HepG2 (cell line): ENCODE measurements around the gene SLC4A9. TPM values are rescaled to one million over a fixed set of nuclear protein-coding genes. Genes with fewer than 3 reads are reported as not detected.

Source experiments
- DMAP1 ChIP-seq: IDR thresholded peaks from 2 replicates; pipeline ENCODE4 v1.6.1; 2016
- ELF3 ChIP-seq: IDR thresholded peaks from 2 replicates; pipeline ENCODE4 v1.6.1; 2016; ENCODE audit warnings: missing genetic modification reagents, missing compliant biosample characterization
- HNRNPUL1 ChIP-seq: fragments of 200-400 bp; formaldehyde crosslinking; IDR thresholded peaks from 2 replicates; pipeline ENCODE4 v1.6.1; 2017; ENCODE audit warnings: low read depth, mild to moderate bottlenecking, low read length, moderate library complexity
- KLF16 ChIP-seq, 2 experiments: sonication (generic) in 1 of 2; formaldehyde crosslinking in 1 of 2; IDR thresholded peaks; 2 replicates each; pipeline versions ENCODE4 v1.6.1 to v1.8.0; 2016 to 2023; ENCODE audit warnings: missing genetic modification reagents in 2 of 2, missing compliant biosample characterization in 1 of 2
- MAFF ChIP-seq: IDR thresholded peaks from 2 replicates; pipeline ENCODE4 v1.6.1; 2011; ENCODE audit warnings: low read depth, low read length, improper control_type of control experiment
- MED13 ChIP-seq: sonication (generic); formaldehyde crosslinking; IDR thresholded peaks from 2 replicates; pipeline ENCODE4 v1.5.0; 2020; ENCODE audit warnings: missing genetic modification reagents
- NKX3-1 ChIP-seq: sonication (generic); formaldehyde crosslinking; IDR thresholded peaks from 2 replicates; pipeline ENCODE4 v1.5.0; 2020; ENCODE audit warnings: missing genetic modification reagents
- RAD51 ChIP-seq: fragments of 450-650 bp; IDR thresholded peaks from 2 replicates; pipeline ENCODE4 v1.6.1; 2016; ENCODE audit warnings: borderline replicate concordance
- SMAD1 ChIP-seq: sonication (generic); formaldehyde crosslinking; IDR thresholded peaks from 2 replicates; pipeline ENCODE4 v1.4.0; 2020; ENCODE audit warnings: missing genetic modification reagents, low read depth, mild to moderate bottlenecking, borderline replicate concordance
- SRSF9 ChIP-seq: fragments of 200-400 bp; formaldehyde crosslinking; IDR thresholded peaks from 2 replicates; pipeline ENCODE4 v1.6.1; 2018; ENCODE audit warnings: borderline replicate concordance, mild to moderate bottlenecking, low read depth, low read length; ENCODE audit not compliant: insufficient read depth, poor library complexity, severe bottlenecking
- THAP11 ChIP-seq: IDR thresholded peaks from 2 replicates; pipeline ENCODE4 v1.6.1; 2016; ENCODE audit warnings: missing biosample characterization, missing genetic modification reagents
- ZBTB7A ChIP-seq: sonication (generic); formaldehyde crosslinking; IDR thresholded peaks from 2 replicates; pipeline ENCODE4 v1.8.0; 2022; ENCODE audit warnings: mild to moderate bottlenecking, missing genetic modification reagents
- ZKSCAN8 ChIP-seq: IDR thresholded peaks from 2 replicates; pipeline ENCODE4 v1.6.1; 2016; ENCODE audit warnings: borderline replicate concordance, missing genetic modification reagents, missing compliant biosample characterization
- ZNF292 ChIP-seq: sonication (generic); formaldehyde crosslinking; IDR thresholded peaks from 2 replicates; pipeline ENCODE4 v1.8.1; 2022; ENCODE audit warnings: mild to moderate bottlenecking, low read depth, missing genetic modification reagents, borderline replicate concordance
- ZNF430 ChIP-seq: sonication (generic); formaldehyde crosslinking; IDR thresholded peaks from 2 replicates; pipeline ENCODE4 v1.9.0; 2021; ENCODE audit warnings: mild to moderate bottlenecking, missing genetic modification reagents
- ZNF496 ChIP-seq: sonication (generic); formaldehyde crosslinking; IDR thresholded peaks from 2 replicates; pipeline ENCODE4 v1.8.1; 2023; ENCODE audit warnings: mild to moderate bottlenecking, moderate library complexity, missing genetic modification reagents; ENCODE audit not compliant: insufficient replicate concordance
- ZNF558 ChIP-seq: sonication (generic); formaldehyde crosslinking; IDR thresholded peaks from 2 replicates; pipeline ENCODE4 v1.9.0; 2022; ENCODE audit warnings: mild to moderate bottlenecking, missing genetic modification reagents, borderline replicate concordance
- ZNF652 ChIP-seq: IDR thresholded peaks from 2 replicates; pipeline ENCODE4 v1.6.1; 2016; ENCODE audit warnings: low read depth, borderline replicate concordance
- ZNF75D ChIP-seq: sonication (generic); formaldehyde crosslinking; IDR thresholded peaks from 2 replicates; pipeline ENCODE4 v1.8.1; 2023; ENCODE audit warnings: missing genetic modification reagents, mild to moderate bottlenecking, borderline replicate concordance
- ZNF772 ChIP-seq: sonication (generic); formaldehyde crosslinking; IDR thresholded peaks from 2 replicates; pipeline ENCODE4 v1.5.0; 2020; ENCODE audit warnings: mild to moderate bottlenecking, missing genetic modification reagents
- polyA plus RNA-seq, 8 experiments: library from polyadenylated mRNA; depleted of rRNA in 3 of 8; stranded (reverse) in 7 of 8; unstranded in 1 of 8; fragments of >200 nt; fragmentation: Illumina TruSeq in 4 of 8; extraction: Trizol in 4 of 8; gene quantifications; 2 replicates each; pipeline versions ENCODE4 v1.2.1 to v1.2.3, GENCODE V29; 2011 to 2016; ENCODE audit warnings: low read depth in 4 of 8, missing spikeins in 1 of 8, mixed read lengths in 1 of 8; ENCODE audit not compliant: insufficient read depth in 1 of 8
- total RNA-seq, 5 experiments: library from RNA; depleted of rRNA; stranded (reverse); fragments of >200 nt; fragmentation: Illumina TruSeq; extraction: Trizol; gene quantifications; 2 replicates each; pipeline ENCODE4 v1.2.3, GENCODE V29; 2016; ENCODE audit warnings: low read depth in 1 of 5
- TF ChIP-seq, protein P1 (sequence below): sonication (generic); formaldehyde crosslinking; IDR thresholded peaks from 2 replicates; pipeline ENCODE4 v1.4.0; 2020; ENCODE audit warnings: mild to moderate bottlenecking, missing genetic modification reagents
- TF ChIP-seq, protein P2 (sequence below): sonication (generic); formaldehyde crosslinking; IDR thresholded peaks from 2 replicates; pipeline ENCODE4 v1.5.1; 2020; ENCODE audit warnings: missing genetic modification reagents, mild to moderate bottlenecking, borderline replicate concordance
- TF ChIP-seq, protein P3 (sequence below), 2 experiments: sonication (generic) in 1 of 2; formaldehyde crosslinking in 1 of 2; IDR thresholded peaks; 2 replicates each; pipeline versions ENCODE4 v1.4.0 to v1.6.1; 2018 to 2020; ENCODE audit warnings: missing genetic modification reagents in 2 of 2, borderline replicate concordance in 1 of 2, low read depth in 1 of 2, mild to moderate bottlenecking in 1 of 2, missing biosample characterization in 1 of 2
- TF ChIP-seq, protein P4 (sequence below): fragments of 450-650 bp; IDR thresholded peaks from 2 replicates; pipeline ENCODE4 v1.6.1; 2016

Gene SLC4A9
- total and polyA plus RNA-seq, 2 of the 13 experiments (the other 11 are each of a cell fraction or from before 2014, with no cell fraction given), result not detected

DNA sequence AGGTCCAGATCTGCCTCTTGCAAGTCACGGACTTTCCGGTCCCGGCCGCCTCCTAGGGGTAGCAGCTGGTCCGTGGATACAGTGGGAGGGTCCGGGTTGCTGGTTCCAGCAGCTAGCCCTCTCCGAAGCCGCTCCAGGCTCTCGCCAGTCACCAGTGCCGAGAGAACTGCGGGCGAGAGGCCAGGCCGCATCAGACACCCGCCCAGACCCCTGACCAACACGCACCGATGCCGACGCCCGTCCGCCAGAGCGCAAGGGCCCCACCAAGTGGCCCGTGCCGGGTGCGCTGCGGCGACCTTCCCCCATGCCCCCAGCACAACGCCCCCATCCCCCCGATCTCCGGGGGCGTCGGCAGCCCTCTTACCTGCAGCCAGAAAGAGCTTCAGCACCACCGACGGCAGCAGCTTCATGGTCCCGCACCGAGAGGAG, 14.1 kb upstream of the SLC4A9 start (continued):
- TF ChIP-seq, protein P1, sequence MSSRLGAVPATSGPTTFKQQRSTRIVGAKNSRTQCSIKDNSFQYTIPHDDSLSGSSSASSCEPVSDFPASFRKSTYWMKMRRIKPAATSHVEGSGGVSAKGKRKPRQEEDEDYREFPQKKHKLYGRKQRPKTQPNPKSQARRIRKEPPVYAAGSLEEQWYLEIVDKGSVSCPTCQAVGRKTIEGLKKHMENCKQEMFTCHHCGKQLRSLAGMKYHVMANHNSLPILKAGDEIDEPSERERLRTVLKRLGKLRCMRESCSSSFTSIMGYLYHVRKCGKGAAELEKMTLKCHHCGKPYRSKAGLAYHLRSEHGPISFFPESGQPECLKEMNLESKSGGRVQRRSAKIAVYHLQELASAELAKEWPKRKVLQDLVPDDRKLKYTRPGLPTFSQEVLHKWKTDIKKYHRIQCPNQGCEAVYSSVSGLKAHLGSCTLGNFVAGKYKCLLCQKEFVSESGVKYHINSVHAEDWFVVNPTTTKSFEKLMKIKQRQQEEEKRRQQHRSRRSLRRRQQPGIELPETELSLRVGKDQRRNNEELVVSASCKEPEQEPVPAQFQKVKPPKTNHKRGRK (CRISPR knock-in tag), result no peak
- TF ChIP-seq ZNF430 (CRISPR knock-in tag) (no peak), NKX3-1 (CRISPR knock-in tag) (no peak), MAFF (no peak), ZKSCAN8 (CRISPR knock-in tag) (no peak), THAP11 (no peak), RAD51 (no peak), ZNF772 (no peak), SRSF9 (no peak), DMAP1 (CRISPR knock-in tag) (no peak), ZNF652 (CRISPR knock-in tag) (no peak), ZNF75D (CRISPR knock-in tag) (no peak), ELF3 (no peak), SMAD1 (CRISPR knock-in tag) (no peak), KLF16 (CRISPR knock-in tag; IDR thresholded peaks at IDR 0.05) (0 out of 4 replicates have a peak, but pooled peaks of 1 of the 2 experiments have one; percentile 10), ZNF292 (no peak), HNRNPUL1 (no peak), ZNF496 (CRISPR knock-in tag) (no peak), ZBTB7A (peak; percentile 45; the same call in 1 of the 2 replicates), MED13 (CRISPR knock-in tag) (no peak), ZNF558 (CRISPR knock-in tag) (no peak)
- TF ChIP-seq, protein P2, sequence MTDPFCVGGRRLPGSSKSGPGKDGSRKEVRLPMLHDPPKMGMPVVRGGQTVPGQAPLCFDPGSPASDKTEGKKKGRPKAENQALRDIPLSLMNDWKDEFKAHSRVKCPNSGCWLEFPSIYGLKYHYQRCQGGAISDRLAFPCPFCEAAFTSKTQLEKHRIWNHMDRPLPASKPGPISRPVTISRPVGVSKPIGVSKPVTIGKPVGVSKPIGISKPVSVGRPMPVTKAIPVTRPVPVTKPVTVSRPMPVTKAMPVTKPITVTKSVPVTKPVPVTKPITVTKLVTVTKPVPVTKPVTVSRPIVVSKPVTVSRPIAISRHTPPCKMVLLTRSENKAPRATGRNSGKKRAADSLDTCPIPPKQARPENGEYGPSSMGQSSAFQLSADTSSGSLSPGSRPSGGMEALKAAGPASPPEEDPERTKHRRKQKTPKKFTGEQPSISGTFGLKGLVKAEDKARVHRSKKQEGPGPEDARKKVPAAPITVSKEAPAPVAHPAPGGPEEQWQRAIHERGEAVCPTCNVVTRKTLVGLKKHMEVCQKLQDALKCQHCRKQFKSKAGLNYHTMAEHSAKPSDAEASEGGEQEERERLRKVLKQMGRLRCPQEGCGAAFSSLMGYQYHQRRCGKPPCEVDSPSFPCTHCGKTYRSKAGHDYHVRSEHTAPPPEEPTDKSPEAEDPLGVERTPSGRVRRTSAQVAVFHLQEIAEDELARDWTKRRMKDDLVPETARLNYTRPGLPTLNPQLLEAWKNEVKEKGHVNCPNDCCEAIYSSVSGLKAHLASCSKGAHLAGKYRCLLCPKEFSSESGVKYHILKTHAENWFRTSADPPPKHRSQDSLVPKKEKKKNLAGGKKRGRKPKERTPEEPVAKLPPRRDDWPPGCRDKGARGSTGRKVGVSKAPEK (CRISPR knock-in tag), result peak; percentile 40; the same call in 1 of the 2 replicates
- TF ChIP-seq, protein P3, sequence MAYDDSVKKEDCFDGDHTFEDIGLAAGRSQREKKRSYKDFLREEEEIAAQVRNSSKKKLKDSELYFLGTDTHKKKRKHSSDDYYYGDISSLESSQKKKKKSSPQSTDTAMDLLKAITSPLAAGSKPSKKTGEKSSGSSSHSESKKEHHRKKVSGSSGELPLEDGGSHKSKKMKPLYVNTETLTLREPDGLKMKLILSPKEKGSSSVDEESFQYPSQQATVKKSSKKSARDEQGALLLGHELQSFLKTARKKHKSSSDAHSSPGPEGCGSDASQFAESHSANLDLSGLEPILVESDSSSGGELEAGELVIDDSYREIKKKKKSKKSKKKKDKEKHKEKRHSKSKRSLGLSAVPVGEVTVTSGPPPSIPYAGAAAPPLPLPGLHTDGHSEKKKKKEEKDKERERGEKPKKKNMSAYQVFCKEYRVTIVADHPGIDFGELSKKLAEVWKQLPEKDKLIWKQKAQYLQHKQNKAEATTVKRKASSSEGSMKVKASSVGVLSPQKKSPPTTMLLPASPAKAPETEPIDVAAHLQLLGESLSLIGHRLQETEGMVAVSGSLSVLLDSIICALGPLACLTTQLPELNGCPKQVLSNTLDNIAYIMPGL (CRISPR knock-in tag; IDR thresholded peaks at IDR 0.05; ENCODE audit: borderline replicate concordance in 1 of 2, low read depth in 1 of 2), result peak; percentile 54 to 60; a peak in 2 of 4 replicates
- TF ChIP-seq, protein P4, sequence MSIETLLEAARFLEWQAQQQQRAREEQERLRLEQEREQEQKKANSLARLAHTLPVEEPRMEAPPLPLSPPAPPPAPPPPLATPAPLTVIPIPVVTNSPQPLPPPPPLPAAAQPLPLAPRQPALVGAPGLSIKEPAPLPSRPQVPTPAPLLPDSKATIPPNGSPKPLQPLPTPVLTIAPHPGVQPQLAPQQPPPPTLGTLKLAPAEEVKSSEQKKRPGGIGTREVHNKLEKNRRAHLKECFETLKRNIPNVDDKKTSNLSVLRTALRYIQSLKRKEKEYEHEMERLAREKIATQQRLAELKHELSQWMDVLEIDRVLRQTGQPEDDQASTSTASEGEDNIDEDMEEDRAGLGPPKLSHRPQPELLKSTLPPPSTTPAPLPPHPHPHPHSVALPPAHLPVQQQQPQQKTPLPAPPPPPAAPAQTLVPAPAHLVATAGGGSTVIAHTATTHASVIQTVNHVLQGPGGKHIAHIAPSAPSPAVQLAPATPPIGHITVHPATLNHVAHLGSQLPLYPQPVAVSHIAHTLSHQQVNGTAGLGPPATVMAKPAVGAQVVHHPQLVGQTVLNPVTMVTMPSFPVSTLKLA, result no peak
